Measurements from ENCODE around the gene DLX4. TPM values are rescaled to one million over a fixed set of nuclear protein-coding genes. Genes with fewer than 3 reads are reported as not detected.

Gene DLX4
- total and polyA plus RNA-seq, 2 donors (not counting 1 experiment from before 2014, with no cell fraction given), result 0.17 to 0.88 TPM

GRCh38 chr17:49955157-49955556, 13.8 kb upstream of the DLX4 start:
- Histone ChIP-seq H3K27me3 (replicated peaks in 1 of 4; ENCODE audit: control extremely low read depth in 1 of 4, control insufficient read depth in 3 of 4, insufficient read depth in 4 of 4, low read length in 3 of 4) (peaks cover 0 to 26% (median 2%) of the 10 kb centered on the region in 4 experiments), H3K4me3 (ENCODE audit: control extremely low read depth in 1 of 5, extremely low read depth in 1 of 5, insufficient read depth in 1 of 5, low read depth in 2 of 5, low read length in 4 of 5) (no peak overlapping the region), H3K9me3 (ENCODE audit: control extremely low read depth in 1 of 3, control insufficient read depth in 2 of 3, insufficient read depth in 1 of 3, low read length in 2 of 3) (no peaks in the 10 kb centered on the region), H3K4me1 (ENCODE audit: control insufficient read depth in 2 of 2, insufficient read depth in 2 of 2, low read length in 2 of 2) (no peaks in the 10 kb centered on the region), H4K20me1 (ENCODE audit: control insufficient read depth, insufficient read depth, low read length, poor library complexity, severe bottlenecking) (no peaks in the 10 kb centered on the region), H3K79me2 (ENCODE audit: control insufficient read depth, insufficient read depth, low read length) (no peaks in the 10 kb centered on the region), H3K36me3 (replicated peaks in 1 of 2; ENCODE audit: control extremely low read depth in 1 of 2, control insufficient read depth in 1 of 2, extremely low read depth in 1 of 2, insufficient read depth in 2 of 2, low read length in 1 of 2) (no peaks in the 10 kb centered on the region), H3K9ac (ENCODE audit: low read length) (no peak overlapping the region), H2AFZ (ENCODE audit: insufficient read depth, low read depth, low read length, poor library complexity, severe bottlenecking) (no peak overlapping the region), H3K27ac (ENCODE audit: low read length in 2 of 2) (no peak overlapping the region), H3K4me2 (replicated peaks; ENCODE audit: low read depth, low read length, poor library complexity, severe bottlenecking) (no peak overlapping the region)
- H3K27ac Mint-ChIP-seq, result no peak overlapping the region
- POLR2A ChIA-PET, result no interaction called here
- 80% methylated on average over 1 of the region's 1 CpG for WGBS (ENCODE audit: insufficient coverage)
- H3K4me1 Mint-ChIP-seq, result no peaks in the 10 kb centered on the region
- no peak for ATAC-seq (ENCODE audit: low read depth)
- peaks cover 42% of the 10 kb centered on the region for H3K27me3 Mint-ChIP-seq
- TF ChIP-seq CTCF (IDR thresholded peaks at IDR 0.05) (no peak), EZH2 (IDR thresholded peaks at IDR 0.05; ENCODE audit: borderline replicate concordance, insufficient read depth, low read depth, low read length, poor library complexity, severe bottlenecking) (no peak)
- DNase-seq, result no peak
- intact Hi-C loops (cut with micrococcal nuclease), result no loop called here
- no peak overlapping the region for H3K4me3 Mint-ChIP-seq
- no peaks in the 10 kb centered on the region for H3K9me3 Mint-ChIP-seq (ENCODE audit: insufficient read depth)
- CTCF ChIA-PET, result no interaction called here

- no peak overlapping the region for H3K4me2 ChIP-seq (replicated peaks; ENCODE audit: low read depth, low read length, poor library complexity, severe bottlenecking)
- WGBS (ENCODE audit: insufficient coverage), result 90% methylated on average over 3 of the region's 4 CpGs
- ATAC-seq (ENCODE audit: low read depth) (no peak), DNase-seq (no peak)
- H3K9ac ChIP-seq (ENCODE audit: low read length), result no peak overlapping the region
- peaks cover 41% of the 10 kb centered on the region for H3K27me3 Mint-ChIP-seq
- H3K4me1 ChIP-seq (ENCODE audit: control insufficient read depth in 2 of 2, insufficient read depth in 2 of 2, low read length in 2 of 2), result no peaks in the 10 kb centered on the region
- H3K9me3 Mint-ChIP-seq (ENCODE audit: insufficient read depth), result no peaks in the 10 kb centered on the region
- H3K27ac ChIP-seq (ENCODE audit: low read length in 2 of 2), result no peak overlapping the region
- no peak for TF ChIP-seq CTCF (IDR thresholded peaks at IDR 0.05)
- TF ChIP-seq EZH2 (IDR thresholded peaks at IDR 0.05; ENCODE audit: borderline replicate concordance, insufficient read depth, low read depth, low read length, poor library complexity, severe bottlenecking), result no peak
- POLR2A ChIA-PET, result no interaction called here
- H2AFZ ChIP-seq (ENCODE audit: insufficient read depth, low read depth, low read length, poor library complexity, severe bottlenecking), result no peak overlapping the region
- no peaks in the 10 kb centered on the region for H3K79me2 ChIP-seq (ENCODE audit: control insufficient read depth, insufficient read depth, low read length)
- no peaks in the 10 kb centered on the region for H3K9me3 ChIP-seq (ENCODE audit: control extremely low read depth in 1 of 3, control insufficient read depth in 2 of 3, insufficient read depth in 1 of 3, low read length in 2 of 3)
- intact Hi-C loops (cut with micrococcal nuclease), result no loop called here
- no peak overlapping the region for H3K4me3 Mint-ChIP-seq
- no peaks in the 10 kb centered on the region for H3K36me3 ChIP-seq (replicated peaks in 1 of 2; ENCODE audit: control extremely low read depth in 1 of 2, control insufficient read depth in 1 of 2, extremely low read depth in 1 of 2, insufficient read depth in 2 of 2, low read length in 1 of 2)
- H3K27ac Mint-ChIP-seq, result no peak overlapping the region
- peaks cover 0 to 27% (median 1%) of the 10 kb centered on the region in 4 experiments for H3K27me3 ChIP-seq (replicated peaks in 1 of 4; ENCODE audit: control extremely low read depth in 1 of 4, control insufficient read depth in 3 of 4, insufficient read depth in 4 of 4, low read length in 3 of 4)
- CTCF ChIA-PET, result interaction anchor here (0.9 to 3.7 kb wide), 3 partner anchors 32 to 76 kb away, joined by 3 to 17 read pairs (median 3); no protein-coding TSS in a partner anchor
- no peaks in the 10 kb centered on the region for H3K4me1 Mint-ChIP-seq
- no peaks in the 10 kb centered on the region for H4K20me1 ChIP-seq (ENCODE audit: control insufficient read depth, insufficient read depth, low read length, poor library complexity, severe bottlenecking)
- no peak overlapping the region for H3K4me3 ChIP-seq (ENCODE audit: control extremely low read depth in 1 of 5, extremely low read depth in 1 of 5, insufficient read depth in 1 of 5, low read depth in 2 of 5, low read length in 4 of 5)
Measured at GRCh38 chr17:49956780-49957179, 12.2 kb upstream of the DLX4 start.
